Subcutaneous abdominal adipose tissue (tissue), 5 donors: ENCODE measurements around the gene MARCHF10.
A peak's percentile ranks its signal among the peaks of the same experiment; 100 is the strongest.

Experiments used
- H3K27ac ChIP-seq: one replicate; pipeline ENCODE4 v1.7.0; 2013; ENCODE audit warnings: low read depth, mild to moderate bottlenecking, inconsistent platforms, low read length, moderate library complexity
- H3K27me3 ChIP-seq, 5 donors: one replicate each; pipeline ENCODE4 v1.7.0; 2013; ENCODE audit warnings: low read length in 5 of 5, inconsistent platforms in 1 of 5; ENCODE audit not compliant: control insufficient read depth in 5 of 5, insufficient read depth in 4 of 5
- H3K36me3 ChIP-seq, 5 donors: one replicate each; pipeline ENCODE4 v1.7.0; 2013; ENCODE audit warnings: low read length in 5 of 5; ENCODE audit not compliant: control insufficient read depth in 5 of 5, insufficient read depth in 5 of 5
- H3K4me1 ChIP-seq, 5 donors: one replicate each; pipeline ENCODE4 v1.7.0; 2013; ENCODE audit warnings: low read length in 5 of 5, mild to moderate bottlenecking in 3 of 5, moderate library complexity in 1 of 5; ENCODE audit not compliant: control insufficient read depth in 5 of 5, insufficient read depth in 5 of 5
- H3K4me3 ChIP-seq, 5 donors: one replicate each; pipeline ENCODE4 v1.7.0; 2013; ENCODE audit warnings: low read length in 5 of 5, low read depth in 1 of 5
- H3K9ac ChIP-seq, 5 donors: one replicate each; pipeline ENCODE4 v1.7.0; 2013; ENCODE audit warnings: low read length in 5 of 5, mild to moderate bottlenecking in 4 of 5, moderate library complexity in 3 of 5
- H3K9me3 ChIP-seq, 5 donors: one replicate each; pipeline ENCODE4 v1.7.0; 2013; ENCODE audit warnings: low read length in 5 of 5; ENCODE audit not compliant: control insufficient read depth in 5 of 5
- donor health status: healthy.
- donor health status: healthy.
- donor health status: healthy.
- donor health status: healthy.
- donor health status: healthy.

MARCHF10 gene

GRCh38 chr17:62713086-62713881 lies 94.8 kb downstream of the MARCHF10 start:
- no peak overlapping the region for H3K4me3 ChIP-seq
- H3K27ac ChIP-seq = no peak overlapping the region

GRCh38 chr17:62712171-62712581 lies 95.9 kb downstream of the MARCHF10 start:
- H3K4me1 ChIP-seq = peaks cover 2 to 12% (median 5%) of the 10 kb centered on the region in 5 donors
- no peaks in the 10 kb centered on the region for H3K27me3 ChIP-seq
- no peak overlapping the region for H3K27ac ChIP-seq
- no peak overlapping the region for H3K9ac ChIP-seq
- H3K4me3 ChIP-seq = no peak overlapping the region
- H3K36me3 ChIP-seq = no peaks in the 10 kb centered on the region
- peaks cover 0 to 6% (median 5%) of the 10 kb centered on the region in 5 donors for H3K9me3 ChIP-seq

More at GRCh38 chr17:62713086-62713881, 94.8 kb downstream of the MARCHF10 start:
- peaks cover 0 to 6% (median 5%) of the 10 kb centered on the region in 5 donors for H3K9me3 ChIP-seq
- H3K9ac ChIP-seq = no peak overlapping the region
- no peaks in the 10 kb centered on the region for H3K27me3 ChIP-seq
- H3K4me1 ChIP-seq = peaks cover 2 to 9% (median 5%) of the 10 kb centered on the region in 5 donors
- no peaks in the 10 kb centered on the region for H3K36me3 ChIP-seq

- Histone ChIP-seq H3K4me3 (no peak overlapping the region), H3K9ac (no peak overlapping the region), H3K36me3 (no peaks in the 10 kb centered on the region), H3K9me3 (peaks cover 0 to 6% (median 5%) of the 10 kb centered on the region in 5 donors), H3K4me1 (peaks cover 5 to 42% (median 23%) of the 10 kb centered on the region in 5 donors), H3K27me3 (no peaks in the 10 kb centered on the region), H3K27ac (no peak overlapping the region)
Observed at GRCh38 chr17:62708587-62708986, 99.5 kb downstream of the MARCHF10 start.

- H3K36me3 ChIP-seq = no peaks in the 10 kb centered on the region
- no peak overlapping the region for H3K4me3 ChIP-seq
- no peak overlapping the region for H3K27ac ChIP-seq
- peaks cover 0 to 6% (median 5%) of the 10 kb centered on the region in 5 donors for H3K9me3 ChIP-seq
- H3K27me3 ChIP-seq = peaks cover 0 to 6% (median 0%) of the 10 kb centered on the region in 5 donors
- no peak overlapping the region for H3K9ac ChIP-seq
- peaks cover 5 to 48% (median 28%) of the 10 kb centered on the region in 5 donors for H3K4me1 ChIP-seq
Observed at GRCh38 chr17:62707425-62707739, 100.7 kb downstream of the MARCHF10 start.

- H3K4me1 ChIP-seq = peaks cover 5 to 42% (median 23%) of the 10 kb centered on the region in 5 donors
- no peaks in the 10 kb centered on the region for H3K36me3 ChIP-seq
- peaks cover 0 to 6% (median 5%) of the 10 kb centered on the region in 5 donors for H3K9me3 ChIP-seq
- H3K27ac ChIP-seq = peak overlapping the region; percentile 75
- no peak overlapping the region for H3K9ac ChIP-seq
- peaks cover 0 to 6% (median under 1%) of the 10 kb centered on the region in 5 donors for H3K27me3 ChIP-seq
- H3K4me3 ChIP-seq = peak overlapping the region in 1 of 5 donors; percentile 65
Observed at GRCh38 chr17:62706598-62707424, 101.3 kb downstream of the MARCHF10 start.

- Histone ChIP-seq H3K4me3 (peak overlapping the region in 4 of 5 donors; percentile 2 to 67 (median 39)), H3K27ac (peak overlapping the region; percentile 75), H3K36me3 (no peaks in the 10 kb centered on the region), H3K9ac (peak overlapping the region in 1 of 5 donors; percentile 4), H3K27me3 (peaks cover 0 to 6% (median 3%) of the 10 kb centered on the region in 5 donors), H3K9me3 (peaks cover 0 to 6% (median 5%) of the 10 kb centered on the region in 5 donors), H3K4me1 (peaks cover 4 to 41% (median 23%) of the 10 kb centered on the region in 5 donors)
Observed at GRCh38 chr17:62705778-62706597, 102.1 kb downstream of the MARCHF10 start.

- Histone ChIP-seq H3K4me3 (peak overlapping the region in 4 of 5 donors; percentile 64 to 67 (median 66)), H3K27ac (peak overlapping the region; percentile 75), H3K27me3 (peaks cover 0 to 6% (median 3%) of the 10 kb centered on the region in 5 donors), H3K36me3 (no peaks in the 10 kb centered on the region), H3K9ac (peak overlapping the region in 2 of 5 donors; percentile 4 to 16), H3K9me3 (peaks cover 0 to 6% (median 5%) of the 10 kb centered on the region in 5 donors), H3K4me1 (peaks cover 4 to 41% (median 23%) of the 10 kb centered on the region in 5 donors)
Observed at GRCh38 chr17:62705156-62705777, 102.8 kb downstream of the MARCHF10 start.

- Histone ChIP-seq H3K4me1 (peaks cover 4 to 41% (median 23%) of the 10 kb centered on the region in 5 donors), H3K27me3 (peaks cover 0 to 6% (median 3%) of the 10 kb centered on the region in 5 donors), H3K27ac (peak overlapping the region; percentile 75), H3K9me3 (peaks cover 0 to 6% (median 5%) of the 10 kb centered on the region in 5 donors), H3K4me3 (peak overlapping the region; percentile 64 to 68 (median 66)), H3K36me3 (no peaks in the 10 kb centered on the region), H3K9ac (peak overlapping the region in 4 of 5 donors; percentile 64 to 77 (median 67))
Observed at GRCh38 chr17:62704381-62704971, 103.6 kb downstream of the MARCHF10 start.
